Stimulated activated CD8-positive, alpha-beta memory T cell treated with anti-CD3 and anti-CD28 coated beads, Interleukin-4, amount 100 ng/mL, for 24 hours (primary cell): ENCODE measurements around the gene WDR12.
A peak's percentile ranks its signal among the peaks of the same experiment; 100 is the strongest.
"Not testable (repeated sequence)": the region's sequence is repeated elsewhere in the genome, so short reads cannot be mapped to it uniquely, and the experiment has no call there.

Source experiments
- DNase-seq: peaks from one replicate; pipeline ENCODE4 v3.0.0-alpha.2; 2020; ENCODE audit warnings: low read depth

The WDR12 gene

GRCh38 chr2:202883987-202884675 is 27.3 kb downstream of the WDR12 start:
- no peak for DNase-seq

DNA sequence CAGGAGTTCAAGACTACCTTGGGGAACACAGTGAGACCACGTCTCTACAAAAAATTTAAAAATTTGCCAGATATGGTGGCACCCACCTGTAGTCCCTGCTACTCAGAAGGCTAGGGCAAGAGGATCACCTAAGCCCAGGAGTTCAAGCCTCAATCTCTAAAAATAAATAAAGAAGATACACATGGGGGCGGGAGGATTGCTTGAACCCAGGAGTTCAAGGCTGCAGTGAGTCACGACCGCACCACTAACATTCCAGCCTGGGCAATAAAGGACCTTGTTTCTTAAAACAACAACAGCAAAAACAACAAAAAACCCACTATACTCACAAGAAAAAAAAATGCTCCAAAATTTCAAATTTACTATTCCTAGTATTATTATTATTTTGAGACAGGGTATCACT is 29.9 kb downstream of the WDR12 start:
- no peak for DNase-seq

- no peak for DNase-seq
These were observed 33.8 kb downstream of the WDR12 start for GRCh38 chr2:202877699-202878098.

DNA sequence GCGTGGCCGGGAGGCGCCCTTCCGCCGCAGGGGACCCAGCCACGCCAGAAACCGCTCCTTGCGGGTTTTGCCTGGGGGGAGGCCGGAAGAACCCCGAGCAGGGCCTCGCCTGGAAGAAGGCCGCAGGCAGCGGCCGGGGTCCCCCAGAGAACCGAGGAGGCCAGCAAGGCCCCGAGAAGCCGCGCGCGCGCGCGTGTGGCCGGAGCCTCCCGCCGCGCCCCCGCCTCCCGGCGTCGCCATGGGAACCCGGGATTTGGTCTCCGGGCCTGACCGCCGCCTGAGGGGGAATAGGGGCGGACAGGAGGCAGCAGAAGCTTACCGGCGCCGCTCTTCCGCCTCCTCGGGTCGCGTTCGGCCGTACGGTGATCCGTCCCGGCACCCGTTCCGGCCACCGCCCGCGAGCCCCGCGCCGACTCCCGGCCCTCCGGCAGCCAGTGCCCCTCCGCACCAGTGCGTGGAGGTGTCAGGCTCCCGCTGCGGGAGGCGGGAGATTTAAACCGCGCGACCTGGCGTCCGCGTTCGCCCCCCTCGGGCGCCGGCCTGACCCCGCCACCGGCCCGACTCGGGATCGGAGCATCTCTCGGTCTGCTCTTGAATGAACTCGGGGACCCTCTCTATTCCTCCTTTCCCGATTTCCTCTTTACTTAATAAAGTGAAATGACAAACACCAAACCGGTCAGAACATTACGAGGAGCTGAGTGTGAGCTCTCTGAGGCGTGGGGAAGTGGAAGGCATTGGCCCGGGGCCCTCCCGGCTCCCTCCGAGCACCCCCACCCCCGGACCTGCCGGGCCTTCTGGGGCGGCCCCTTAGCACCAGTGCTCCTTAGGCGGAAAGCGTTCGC is 40.0 kb downstream of the WDR12 start, which contains the start of gene ICA1L:
ICA1L (minus strand) TSS at position 467 of the 842 bp plus-strand sequence. CDS start 42,757 bp downstream, outside the sequence.
- DNase-seq: peak; percentile 19

DNA sequence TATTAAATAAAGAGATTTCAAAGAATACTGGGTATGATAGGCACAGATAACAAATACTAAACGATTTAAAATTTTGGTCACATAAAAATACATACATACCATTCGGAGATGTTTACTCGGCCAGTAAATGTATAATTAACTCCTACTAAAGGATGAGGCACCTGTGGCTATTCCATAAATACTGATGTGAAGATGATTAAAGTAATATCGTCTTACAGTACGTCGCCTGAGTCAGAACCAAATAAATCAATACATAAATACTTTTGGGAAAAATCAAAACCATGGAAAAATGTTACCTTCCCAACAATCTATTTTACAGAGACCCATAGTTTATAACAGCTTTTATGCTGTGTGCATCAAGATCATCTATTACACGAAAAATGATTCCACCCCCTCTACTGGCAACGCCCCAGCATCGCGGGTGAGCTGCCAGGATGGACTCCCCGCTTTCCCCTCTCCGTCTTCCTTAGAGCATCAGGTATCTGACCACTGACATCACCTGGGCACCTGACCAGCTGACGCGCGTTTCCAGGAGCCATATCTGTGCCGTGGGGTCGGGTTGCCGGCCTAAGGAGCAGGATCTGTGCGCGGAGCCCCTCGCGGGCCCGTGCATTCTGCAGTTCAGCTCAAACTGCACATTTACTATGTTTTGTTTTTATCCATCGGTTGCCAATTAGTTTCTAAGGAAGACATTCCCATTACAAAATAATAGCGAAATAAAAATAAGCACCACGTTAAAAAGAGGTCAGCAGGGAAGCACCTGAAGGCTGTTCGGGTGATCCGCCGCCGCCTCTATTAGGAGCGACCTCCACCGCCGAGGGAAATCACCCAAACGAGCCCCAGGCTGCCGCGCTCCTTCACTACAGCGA is 40.8 kb downstream of the WDR12 start:
- DNase-seq: peak; percentile 52

GRCh38 chr2:202861987-202862386 is 49.5 kb downstream of the WDR12 start:
- DNase-seq: no peak

DNA sequence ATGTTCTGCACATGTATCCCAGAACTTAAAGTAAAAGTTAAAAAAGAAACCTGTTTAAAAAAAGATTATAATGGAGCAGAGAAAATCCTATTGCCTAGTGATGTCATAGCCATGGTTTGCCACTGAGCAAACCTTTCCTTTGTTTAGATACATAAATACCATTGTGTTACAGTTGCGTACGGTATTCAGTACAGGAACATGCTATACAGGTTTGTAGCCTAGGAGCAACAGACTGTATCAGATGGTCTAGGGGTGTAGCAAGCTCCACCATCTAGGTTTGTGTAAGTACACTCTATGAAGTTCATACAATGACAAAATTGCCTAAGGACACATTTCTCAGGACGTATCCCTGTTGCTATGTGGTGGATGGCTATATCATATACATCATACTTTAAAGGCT is 52.9 kb downstream of the WDR12 start:
- DNase-seq: no peak

DNA sequence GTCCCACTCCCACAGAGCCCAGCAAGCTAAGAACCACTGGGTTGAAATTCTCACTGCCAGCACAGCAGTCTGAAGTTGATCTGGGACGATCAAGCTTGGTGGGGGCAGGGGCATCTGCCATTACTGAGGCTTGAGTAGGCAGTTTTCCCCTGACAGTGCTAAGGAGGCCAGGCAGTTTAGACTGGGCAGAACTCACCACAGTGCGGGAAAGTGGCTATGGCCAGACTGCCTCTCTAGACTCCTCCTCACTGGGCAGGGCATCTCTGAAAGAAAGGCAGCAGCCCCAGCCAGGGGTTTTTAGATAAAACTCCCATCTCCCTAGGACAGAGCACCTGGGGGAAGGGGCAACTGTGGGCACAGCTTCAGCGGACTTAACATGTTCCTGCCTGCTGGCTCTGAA is 62.1 kb downstream of the WDR12 start:
- DNase-seq: not testable (repeated sequence)

GRCh38 chr2:202848813-202849212 is 62.7 kb downstream of the WDR12 start:
- DNase-seq: no peak

- no peak for DNase-seq
These were observed 63.6 kb downstream of the WDR12 start for GRCh38 chr2:202847693-202848524.

DNA sequence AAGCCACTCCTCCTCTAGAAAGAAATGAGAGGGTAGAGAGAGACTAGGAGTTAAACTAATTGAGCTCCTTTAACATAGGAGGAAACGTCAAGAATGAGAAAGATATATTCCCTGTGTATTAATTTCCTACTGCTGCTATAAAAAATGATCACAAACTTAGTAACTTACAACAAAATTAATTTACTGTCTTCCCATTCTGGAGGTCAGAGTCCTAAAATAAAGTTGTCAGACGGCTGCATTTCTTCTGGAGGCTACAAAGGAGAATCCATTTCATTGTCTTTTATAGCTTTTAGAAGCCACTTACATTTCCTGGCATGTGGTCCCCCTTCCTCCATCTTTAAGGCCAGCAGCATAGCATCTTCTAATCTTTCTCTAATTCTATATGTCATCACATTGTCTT is 66.8 kb downstream of the WDR12 start:
- no peak for DNase-seq

GRCh38 chr2:202842690-202843089 is 68.8 kb downstream of the WDR12 start:
- DNase-seq: no peak

DNA sequence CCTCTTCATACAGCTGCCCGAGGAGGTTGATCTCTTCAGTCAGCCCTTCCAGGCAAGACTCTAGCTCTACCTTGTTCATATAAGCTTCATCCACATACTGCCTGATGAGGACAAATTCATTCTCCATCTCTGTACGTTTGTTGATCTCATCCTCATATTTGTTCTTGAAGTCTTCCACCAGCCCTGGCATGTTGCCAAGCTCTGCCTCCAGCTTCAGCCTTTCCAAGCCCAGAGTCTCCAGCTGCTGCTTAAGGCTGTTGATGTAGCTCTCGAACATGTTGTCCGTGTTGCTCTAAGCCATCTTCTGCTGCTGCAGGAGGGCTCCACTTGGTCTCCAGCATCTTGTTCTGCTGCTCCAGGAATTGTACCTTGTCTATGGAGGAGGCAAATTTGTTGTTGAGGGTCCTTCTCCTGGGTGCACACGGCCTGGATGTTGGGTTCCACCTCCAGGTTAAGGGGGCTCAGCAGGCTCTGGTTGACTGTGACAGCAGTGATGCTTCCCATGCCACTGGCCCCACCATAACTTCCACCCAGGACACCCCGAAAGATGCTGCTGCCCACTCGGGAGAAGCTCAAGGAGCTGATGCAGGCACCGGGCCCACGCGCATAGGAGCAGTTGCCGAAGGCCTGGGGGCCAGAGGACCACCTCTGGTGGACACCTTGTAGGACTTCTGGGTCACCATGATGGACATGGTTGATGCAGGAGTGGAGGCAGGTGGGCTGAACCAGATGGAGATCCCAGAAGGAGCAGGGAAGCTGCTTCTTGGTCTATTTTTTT is 70.2 kb downstream of the WDR12 start:
- no peak for DNase-seq

GRCh38 chr2:202831242-202832220 is 79.9 kb downstream of the WDR12 start:
- DNase-seq: peak; percentile 10

GRCh38 chr2:202824901-202825300 is 86.6 kb downstream of the WDR12 start:
- no peak for DNase-seq
